HG03045 (cell line): Measurements from ENCODE around the gene PAQR8.
A peak's percentile ranks its signal among the peaks of the same experiment; 100 is the strongest.
"Not testable (repeated sequence)": the region's sequence is repeated elsewhere in the genome, so short reads cannot be mapped to it uniquely, and the experiment has no call there.

ENCODE experiments used
- ATAC-seq: cut with Tn5 transposase; IDR thresholded peaks from one replicate; pipeline ENCODE4 v1.9.1; 2021; ENCODE audit warnings: mild to moderate bottlenecking, moderate library complexity; ENCODE audit not compliant: unreplicated experiment

The PAQR8 gene

DNA sequence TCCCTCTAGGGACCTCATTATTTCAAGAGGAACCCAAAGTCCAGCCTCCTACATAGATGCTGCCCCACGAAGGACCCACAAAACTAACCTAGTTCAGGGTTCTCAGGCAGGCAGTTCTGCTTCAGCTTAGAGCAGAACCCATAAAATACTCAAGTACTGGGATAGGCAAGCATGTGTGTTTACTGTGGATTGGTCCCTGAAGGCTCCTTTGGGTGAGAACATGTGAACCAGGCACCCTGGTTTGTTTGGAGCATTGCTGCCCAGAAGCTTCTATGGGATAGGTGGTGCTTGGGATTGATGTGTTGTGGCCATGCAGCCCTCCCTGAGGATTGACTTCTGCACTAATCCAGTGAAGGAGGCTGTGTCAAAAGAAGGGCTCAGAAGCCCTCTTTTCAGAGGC lies 43.3 kb downstream of the PAQR8 start:
- no peak for ATAC-seq

- no peak for ATAC-seq
Measured at GRCh38 chr6:52407467-52407866, 45.5 kb downstream of the PAQR8 start.

GRCh38 chr6:52409499-52409898 lies 47.5 kb downstream of the PAQR8 start:
- no peak for ATAC-seq

- ATAC-seq, result no peak
Measured at GRCh38 chr6:52410979-52411378, 49.0 kb downstream of the PAQR8 start.

- no peak for ATAC-seq
Measured at GRCh38 chr6:52411911-52412310, 50.0 kb downstream of the PAQR8 start.

GRCh38 chr6:52415333-52415732 lies 53.4 kb downstream of the PAQR8 start:
- no peak for ATAC-seq

DNA sequence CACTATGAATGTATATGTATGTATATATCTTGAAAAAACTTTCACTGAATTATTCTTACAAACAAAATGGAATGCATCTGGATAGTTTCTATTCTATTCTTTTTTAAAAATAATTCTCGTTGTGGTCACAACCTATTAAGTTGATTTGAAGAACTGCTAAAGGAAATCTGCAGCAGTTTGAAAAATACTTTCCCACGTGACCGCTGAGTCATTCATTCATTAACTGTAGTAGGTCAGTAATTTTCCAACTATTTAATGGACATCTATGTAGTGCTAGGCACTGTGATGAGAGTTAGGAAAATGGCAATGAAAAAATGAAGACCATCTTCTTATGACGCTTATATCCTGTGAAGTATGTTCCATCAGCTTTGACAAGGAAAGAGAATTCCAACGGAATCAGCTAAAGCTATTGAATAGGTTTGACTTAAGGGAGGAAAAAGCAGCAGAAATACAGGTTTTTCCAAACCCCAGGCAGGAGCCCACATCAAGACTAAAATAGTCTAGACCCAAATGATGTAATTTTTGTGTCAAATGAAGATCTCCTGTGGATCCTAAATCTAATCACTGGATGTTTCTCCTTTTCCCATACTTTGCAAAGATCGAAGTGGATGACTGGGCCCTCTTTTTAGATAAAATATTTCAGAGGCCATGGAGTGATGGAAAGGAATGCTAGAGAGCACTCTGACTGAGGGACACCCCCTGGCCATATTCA lies 54.1 kb downstream of the PAQR8 start:
- no peak for ATAC-seq

DNA sequence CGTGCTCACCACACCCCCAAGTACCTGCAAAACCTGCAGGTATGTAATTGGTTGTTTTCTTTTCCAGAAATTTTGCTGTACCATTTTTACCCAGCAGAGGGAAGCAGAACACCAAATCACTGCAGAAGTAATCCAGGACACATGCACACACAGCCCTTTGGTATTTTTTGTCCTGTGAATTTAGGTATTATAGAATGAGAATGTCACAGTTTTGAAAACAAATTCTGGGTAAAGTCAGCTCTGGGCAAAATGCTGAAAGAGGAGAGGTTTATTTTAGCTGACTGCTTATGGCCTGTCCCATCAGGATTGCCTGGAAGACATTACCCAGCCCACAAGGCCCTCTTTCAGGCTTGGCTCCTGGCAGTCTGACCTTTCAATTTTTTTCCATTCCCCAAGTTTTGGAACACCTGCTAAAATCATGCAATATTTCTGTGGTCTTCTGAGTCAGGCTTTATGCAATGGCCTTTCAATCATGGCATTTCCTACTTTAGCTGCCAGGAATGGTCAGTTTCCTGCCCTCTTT lies 54.7 kb downstream of the PAQR8 start:
- no peak for ATAC-seq

DNA sequence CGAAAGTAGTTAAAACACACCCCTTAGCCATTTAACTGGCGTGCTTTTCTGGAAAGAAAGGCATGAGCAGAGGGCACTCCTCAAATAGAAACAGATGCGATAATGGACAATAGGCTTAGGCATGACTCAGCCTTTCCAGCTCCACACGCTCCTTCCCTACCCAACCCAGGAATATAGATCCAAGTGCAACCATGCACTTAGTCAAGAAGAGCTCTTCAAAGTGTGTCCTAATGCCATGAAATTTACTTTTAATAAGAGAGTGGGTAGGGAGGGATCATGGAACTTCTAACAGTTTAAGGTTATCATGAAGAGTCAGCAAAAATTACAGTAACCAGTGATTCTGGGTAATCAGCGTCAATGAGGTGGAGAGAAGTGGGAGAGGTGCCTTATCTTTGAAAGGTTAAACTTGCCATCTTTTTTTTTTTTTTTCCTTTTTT lies 55.7 kb downstream of the PAQR8 start:
- no peak for ATAC-seq

DNA sequence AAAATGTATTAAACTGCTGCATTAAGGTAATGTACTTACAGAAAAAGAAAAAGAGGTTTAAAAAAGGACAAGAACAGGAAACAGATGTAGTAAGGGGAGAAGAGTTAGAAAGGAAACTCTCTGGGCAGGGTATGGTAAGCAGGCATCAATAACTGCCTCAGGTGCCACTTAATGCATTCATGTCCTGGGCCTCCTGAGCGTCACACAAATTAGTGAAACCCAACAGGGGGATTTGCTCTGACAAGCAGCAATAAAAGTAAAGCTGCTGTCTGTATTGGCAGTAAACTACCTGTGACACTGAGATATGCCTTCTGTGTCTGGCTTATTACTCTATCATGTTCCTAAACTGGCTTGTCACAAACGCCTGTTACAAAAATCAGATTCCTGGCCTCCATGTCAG lies 56.7 kb downstream of the PAQR8 start:
- ATAC-seq, result no peak

GRCh38 chr6:52419809-52420667 lies 58.1 kb downstream of the PAQR8 start, which contains the start of gene EFHC1:
Gene EFHC1, plus strand, starts transcription at chr6:52420342. Its CDS starts 69 bp downstream, at chr6:52420411.
- peak; percentile 93 for ATAC-seq

- ATAC-seq, result no peak
Measured at GRCh38 chr6:52420668-52421358, 58.9 kb downstream of the PAQR8 start.

DNA sequence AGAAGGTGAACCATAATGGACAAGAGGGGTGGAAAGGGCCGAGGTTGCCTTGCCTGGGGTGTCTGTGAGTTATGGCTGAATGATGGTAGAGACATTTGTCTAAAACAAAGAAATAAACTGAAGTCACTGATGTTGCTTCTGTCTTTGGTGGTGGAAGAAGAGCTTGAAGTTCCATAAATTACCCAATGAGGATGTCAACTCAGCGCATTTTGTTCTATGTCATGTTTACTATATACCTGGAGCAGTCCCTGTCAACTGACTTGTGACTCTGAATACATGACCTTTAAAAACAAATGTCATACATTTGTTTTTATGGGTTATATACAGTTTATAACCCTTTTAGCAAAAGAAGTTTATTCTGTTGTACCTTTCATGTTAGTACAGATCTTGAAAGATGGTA lies 60.2 kb downstream of the PAQR8 start:
- ATAC-seq, result no peak

- ATAC-seq, result no peak
Measured at GRCh38 chr6:52423448-52423847, 61.5 kb downstream of the PAQR8 start.

- ATAC-seq, result no peak
Measured at GRCh38 chr6:52423971-52424381, 62.0 kb downstream of the PAQR8 start.

GRCh38 chr6:52424513-52424912 lies 62.6 kb downstream of the PAQR8 start:
- ATAC-seq, result no peak

DNA sequence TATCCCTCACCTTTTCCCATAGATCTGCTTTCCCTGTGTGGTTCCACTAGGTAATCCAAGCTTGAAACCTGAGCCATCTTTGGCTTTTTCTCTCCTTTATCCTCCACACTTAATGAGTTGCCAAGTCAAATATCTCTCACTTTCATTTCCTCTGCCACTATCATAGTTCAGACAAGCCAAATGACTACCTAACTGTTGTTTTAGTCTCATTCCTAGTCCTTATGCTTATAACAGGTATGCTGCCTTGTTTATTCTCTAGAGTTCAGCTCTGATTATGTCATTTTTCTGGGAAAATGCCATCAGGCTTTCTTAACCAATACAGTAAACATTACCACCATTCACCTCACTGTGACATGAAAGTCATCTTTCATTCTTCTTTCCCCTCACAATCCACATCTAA lies 64.7 kb downstream of the PAQR8 start:
- no peak for ATAC-seq

- not testable (repeated sequence) for ATAC-seq
Measured at GRCh38 chr6:52433294-52433693, 71.3 kb downstream of the PAQR8 start.

DNA sequence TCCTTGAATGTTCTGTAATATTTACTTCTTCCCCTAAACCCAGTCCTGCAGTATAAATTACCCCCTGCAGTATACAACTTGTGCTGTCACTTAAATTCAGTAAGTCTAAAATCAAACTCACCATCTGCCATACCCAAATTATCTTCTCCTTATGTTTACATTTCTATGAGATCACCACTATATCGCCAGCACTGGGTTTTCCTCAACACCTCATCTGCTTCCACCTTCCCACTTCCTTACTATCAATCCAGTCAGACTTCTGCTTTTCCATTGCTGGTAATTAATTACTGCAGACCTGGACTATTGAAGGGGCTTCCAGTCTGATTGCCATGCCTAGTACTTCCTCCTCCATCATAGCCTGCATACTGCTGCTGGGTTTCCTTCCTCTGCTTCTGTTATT lies 73.4 kb downstream of the PAQR8 start:
- no peak for ATAC-seq

DNA sequence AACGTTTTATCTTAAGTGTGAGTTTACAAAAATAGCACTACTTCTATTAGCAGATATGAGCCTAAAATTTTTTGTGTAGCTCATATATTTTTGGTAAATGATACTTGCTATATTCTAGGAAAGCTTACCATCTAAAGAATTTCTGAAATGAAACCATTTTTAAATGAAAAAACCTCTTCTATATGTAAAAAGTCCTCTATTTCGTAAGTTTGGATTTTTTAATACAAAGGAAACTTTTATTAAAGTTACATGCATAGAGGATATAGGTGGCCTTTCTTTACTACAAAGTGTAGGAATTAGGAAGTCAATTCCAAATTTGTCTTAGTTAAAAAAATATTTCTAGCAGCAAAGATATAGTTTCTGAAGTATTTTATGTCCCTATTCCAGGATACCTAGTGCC lies 77.0 kb downstream of the PAQR8 start:
- ATAC-seq, result no peak

DNA sequence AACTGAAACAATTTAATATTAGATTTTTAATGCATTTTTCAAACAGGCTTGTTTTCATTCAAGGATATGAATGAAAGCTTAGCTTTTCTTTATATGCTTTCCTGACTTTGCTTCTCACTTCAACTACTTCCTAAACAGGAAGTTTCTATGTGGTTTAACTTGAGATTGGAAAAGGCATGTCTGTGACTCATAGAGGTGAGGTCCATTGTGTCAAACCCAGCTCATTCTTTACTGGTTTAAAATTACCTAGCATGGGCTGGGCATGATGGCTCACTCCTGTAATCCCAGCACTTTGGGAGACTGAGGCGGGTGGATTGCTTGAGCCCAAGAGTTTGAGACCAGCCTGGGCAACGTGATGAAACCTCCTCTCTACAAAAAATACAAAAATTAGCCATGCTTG lies 92.6 kb downstream of the PAQR8 start:
- ATAC-seq, result no peak
